Diencephalon (tissue), 1 donor: ENCODE data around the gene B4GALNT4. TPM values are rescaled to one million over a fixed set of nuclear protein-coding genes. Genes with fewer than 3 reads are reported as not detected.

Source experiments
- total RNA-seq: library from RNA; depleted of rRNA; stranded (reverse); fragments of >200 nt; gene quantifications from one replicate; pipeline ENCODE4 v1.2.3, GENCODE V29; 2014

Gene B4GALNT4, protein sequence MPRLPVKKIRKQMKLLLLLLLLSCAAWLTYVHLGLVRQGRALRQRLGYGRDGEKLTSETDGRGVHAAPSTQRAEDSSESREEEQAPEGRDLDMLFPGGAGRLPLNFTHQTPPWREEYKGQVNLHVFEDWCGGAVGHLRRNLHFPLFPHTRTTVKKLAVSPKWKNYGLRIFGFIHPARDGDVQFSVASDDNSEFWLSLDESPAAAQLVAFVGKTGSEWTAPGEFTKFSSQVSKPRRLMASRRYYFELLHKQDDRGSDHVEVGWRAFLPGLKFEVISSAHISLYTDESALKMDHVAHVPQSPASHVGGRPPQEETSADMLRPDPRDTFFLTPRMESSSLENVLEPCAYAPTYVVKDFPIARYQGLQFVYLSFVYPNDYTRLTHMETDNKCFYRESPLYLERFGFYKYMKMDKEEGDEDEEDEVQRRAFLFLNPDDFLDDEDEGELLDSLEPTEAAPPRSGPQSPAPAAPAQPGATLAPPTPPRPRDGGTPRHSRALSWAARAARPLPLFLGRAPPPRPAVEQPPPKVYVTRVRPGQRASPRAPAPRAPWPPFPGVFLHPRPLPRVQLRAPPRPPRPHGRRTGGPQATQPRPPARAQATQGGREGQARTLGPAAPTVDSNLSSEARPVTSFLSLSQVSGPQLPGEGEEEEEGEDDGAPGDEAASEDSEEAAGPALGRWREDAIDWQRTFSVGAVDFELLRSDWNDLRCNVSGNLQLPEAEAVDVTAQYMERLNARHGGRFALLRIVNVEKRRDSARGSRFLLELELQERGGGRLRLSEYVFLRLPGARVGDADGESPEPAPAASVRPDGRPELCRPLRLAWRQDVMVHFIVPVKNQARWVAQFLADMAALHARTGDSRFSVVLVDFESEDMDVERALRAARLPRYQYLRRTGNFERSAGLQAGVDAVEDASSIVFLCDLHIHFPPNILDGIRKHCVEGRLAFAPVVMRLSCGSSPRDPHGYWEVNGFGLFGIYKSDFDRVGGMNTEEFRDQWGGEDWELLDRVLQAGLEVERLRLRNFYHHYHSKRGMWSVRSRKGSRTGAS
- total RNA-seq = 75.7 TPM

DNA sequence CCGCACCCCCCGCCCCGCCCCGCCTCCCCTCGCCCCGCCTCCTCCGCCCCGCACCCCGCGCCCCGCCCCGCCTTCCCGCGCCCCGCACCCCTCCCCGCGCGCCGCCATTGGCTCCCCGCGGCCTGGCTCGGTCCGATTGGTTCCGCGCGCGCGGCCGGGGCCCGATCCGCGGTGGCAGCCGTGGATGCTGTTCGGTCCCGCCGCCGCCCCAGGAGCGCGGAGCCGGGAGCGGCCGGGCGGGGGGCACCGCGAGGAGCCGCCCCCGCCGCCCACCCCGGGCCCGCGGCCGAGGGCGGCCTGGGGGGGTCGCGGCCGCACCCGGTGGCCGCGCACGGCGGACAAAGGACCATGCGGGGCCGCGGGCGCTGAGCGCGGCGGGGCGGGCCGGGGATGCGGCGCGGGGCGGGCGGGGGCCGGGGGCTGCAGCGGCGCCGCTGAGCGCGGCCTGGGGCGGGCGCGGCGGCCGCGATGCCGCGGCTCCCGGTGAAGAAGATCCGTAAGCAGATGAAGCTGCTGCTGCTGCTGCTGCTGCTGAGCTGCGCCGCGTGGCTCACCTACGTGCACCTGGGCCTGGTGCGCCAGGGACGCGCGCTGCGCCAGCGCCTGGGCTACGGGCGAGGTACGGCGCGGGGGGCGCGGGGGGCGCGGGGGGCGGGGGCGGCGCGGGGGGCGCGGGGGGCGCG is at the start of gene B4GALNT4:
Gene B4GALNT4 (plus strand): TSS at position 164 of the 683 bp plus-strand sequence. CDS start 305 bp downstream, at position 469.

DNA sequence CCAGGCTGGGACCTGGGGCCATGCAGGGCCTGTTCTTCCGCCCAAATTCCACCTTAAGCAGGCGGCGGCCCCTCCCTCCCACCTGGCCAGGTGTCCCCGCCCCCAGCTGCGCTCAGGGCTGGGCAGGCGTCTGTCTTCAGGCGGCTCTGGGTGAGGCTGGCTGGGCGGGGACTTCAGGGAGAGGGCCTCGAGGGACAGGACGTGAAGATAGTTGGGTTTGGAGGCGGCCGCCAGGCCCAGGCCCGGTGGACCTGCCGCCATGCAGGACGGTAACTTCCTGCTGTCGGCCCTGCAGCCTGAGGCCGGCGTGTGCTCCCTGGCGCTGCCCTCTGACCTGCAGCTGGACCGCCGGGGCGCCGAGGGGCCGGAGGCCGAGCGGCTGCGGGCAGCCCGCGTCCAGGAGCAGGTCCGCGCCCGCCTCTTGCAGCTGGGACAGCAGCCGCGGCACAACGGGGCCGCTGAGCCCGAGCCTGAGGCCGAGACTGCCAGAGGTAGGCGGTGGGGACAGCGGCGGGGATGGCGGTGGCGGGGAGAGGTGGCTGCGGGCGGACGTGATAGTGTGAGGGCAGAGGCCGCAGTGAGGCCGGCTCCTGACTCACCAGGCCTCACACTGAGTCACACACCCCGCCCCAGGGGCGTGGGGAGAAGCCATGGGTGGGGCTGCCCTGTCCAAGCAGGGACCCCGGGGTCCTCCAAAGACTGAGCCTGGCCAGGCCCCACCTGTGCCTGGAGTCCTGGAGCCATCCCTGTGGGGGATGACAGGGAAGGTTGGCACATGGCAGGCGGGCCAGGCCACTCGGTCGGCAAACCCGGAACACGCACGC is 24.9 kb downstream of the B4GALNT4 start, which contains the start of gene PKP3:
Gene PKP3 (plus strand): TSS at position 176 of the 824 bp plus-strand sequence. CDS start 84 bp downstream, at position 260.

Other genes with a start within 250 kb of the B4GALNT4 start
- not detected for gene SCGB1C1, start 176.4 kb upstream of the B4GALNT4 start, total RNA-seq
- 6.5 TPM for gene BET1L, start 162.1 kb upstream of the B4GALNT4 start, total RNA-seq
- gene RIC8A, start 161.8 kb upstream of the B4GALNT4 start, total RNA-seq = 80.7 TPM
- gene SIRT3, start 133.2 kb upstream of the B4GALNT4 start, total RNA-seq = 23.3 TPM
- 93.7 TPM for gene PSMD13, start 132.5 kb upstream of the B4GALNT4 start, total RNA-seq
- gene NLRP6, start 91.1 kb upstream of the B4GALNT4 start, total RNA-seq = not detected
- gene PGGHG, start 80.4 kb upstream of the B4GALNT4 start, total RNA-seq = 0.92 TPM
- gene IFITM5, start 70.0 kb upstream of the B4GALNT4 start, total RNA-seq = not detected
- gene IFITM2, start 61.7 kb upstream of the B4GALNT4 start, total RNA-seq = 1.6 TPM
- gene IFITM1, start 55.5 kb upstream of the B4GALNT4 start, total RNA-seq = 11.5 TPM
- gene IFITM3, start 48.6 kb upstream of the B4GALNT4 start, total RNA-seq = 6.0 TPM
- gene PKP3, start 24.7 kb downstream of the B4GALNT4 start, total RNA-seq = 0.69 TPM
- gene SIGIRR, start 45.5 kb downstream of the B4GALNT4 start, total RNA-seq = 7.6 TPM
- not detected for gene ANO9, start 72.5 kb downstream of the B4GALNT4 start, total RNA-seq
- gene PTDSS2, start 80.8 kb downstream of the B4GALNT4 start, total RNA-seq = 28.1 TPM
- 45.7 TPM for gene RNH1, start 137.7 kb downstream of the B4GALNT4 start, total RNA-seq
- 71.5 TPM for gene HRAS, start 166.1 kb downstream of the B4GALNT4 start, total RNA-seq
- 3.5 TPM for gene LRRC56, start 168.0 kb downstream of the B4GALNT4 start, total RNA-seq
- gene LMNTD2, start 191.2 kb downstream of the B4GALNT4 start, total RNA-seq = 0.23 TPM
- 12.2 TPM for gene RASSF7, start 191.5 kb downstream of the B4GALNT4 start, total RNA-seq
- gene PHRF1, start 207.0 kb downstream of the B4GALNT4 start, total RNA-seq = 24.0 TPM
- gene IRF7, start 246.5 kb downstream of the B4GALNT4 start, total RNA-seq = 3.9 TPM